SHP77 treated with DMSO at 0.1 percent for 48 hours (cell line): ENCODE results near the gene SLC25A1.

Source experiments
- DNase-seq: peaks from one replicate; lab custom pipeline; 2025; lab: John Stamatoyannopoulos, UW

The SLC25A1 gene

GRCh38 chr22:19178657-19179496 lies at the start of gene SLC25A1:
Gene SLC25A1, minus strand, starts transcription at chr22:19178736. Its CDS starts 63 bp downstream, at chr22:19178673.
- peak; percentile 42 for DNase-seq

- DNase-seq = no peak
Measured at GRCh38 chr22:19228179-19228578, 49.6 kb upstream of the SLC25A1 start.

- no peak for DNase-seq
Measured at GRCh38 chr22:19226428-19226827, 47.9 kb upstream of the SLC25A1 start.

- no peak for DNase-seq
Measured at GRCh38 chr22:19225560-19225959, 47.0 kb upstream of the SLC25A1 start.

- no peak for DNase-seq
Measured at GRCh38 chr22:19224985-19225384, 46.4 kb upstream of the SLC25A1 start.

- DNase-seq = no peak
Measured at GRCh38 chr22:19224557-19224956, 46.0 kb upstream of the SLC25A1 start.

- DNase-seq = no peak
Measured at GRCh38 chr22:19223617-19224016, 45.1 kb upstream of the SLC25A1 start.

- DNase-seq = no peak
Measured at GRCh38 chr22:19223110-19223509, 44.6 kb upstream of the SLC25A1 start.

- no peak for DNase-seq
Measured at GRCh38 chr22:19222242-19223005, 43.9 kb upstream of the SLC25A1 start.

GRCh38 chr22:19220867-19221266 lies 42.3 kb upstream of the SLC25A1 start:
- DNase-seq = no peak

GRCh38 chr22:19218541-19219233 lies 40.2 kb upstream of the SLC25A1 start:
- no peak for DNase-seq

- DNase-seq = no peak
Measured at GRCh38 chr22:19216579-19216978, 38.0 kb upstream of the SLC25A1 start.

GRCh38 chr22:19215360-19215759 lies 36.8 kb upstream of the SLC25A1 start:
- no peak for DNase-seq

GRCh38 chr22:19214078-19214473 lies 35.5 kb upstream of the SLC25A1 start:
- DNase-seq = no peak

- DNase-seq = no peak
Measured at GRCh38 chr22:19213442-19214077, 35.0 kb upstream of the SLC25A1 start.

- DNase-seq = no peak
Measured at GRCh38 chr22:19213001-19213400, 34.5 kb upstream of the SLC25A1 start.

GRCh38 chr22:19212302-19212870 lies 33.9 kb upstream of the SLC25A1 start:
- no peak for DNase-seq

GRCh38 chr22:19210188-19210587 lies 31.7 kb upstream of the SLC25A1 start:
- DNase-seq = no peak

GRCh38 chr22:19208287-19208847 lies 29.8 kb upstream of the SLC25A1 start:
- no peak for DNase-seq

GRCh38 chr22:19207884-19208283 lies 29.3 kb upstream of the SLC25A1 start:
- no peak for DNase-seq

GRCh38 chr22:19207401-19207808 lies 28.9 kb upstream of the SLC25A1 start:
- no peak for DNase-seq
